Right kidney (tissue), 1 donor: ENCODE measurements around the gene FAM20C.

Experiments used
- DNase-seq: peaks from one replicate; pipeline ENCODE4 v3.0.0-alpha.2; 2016

FAM20C gene

DNA sequence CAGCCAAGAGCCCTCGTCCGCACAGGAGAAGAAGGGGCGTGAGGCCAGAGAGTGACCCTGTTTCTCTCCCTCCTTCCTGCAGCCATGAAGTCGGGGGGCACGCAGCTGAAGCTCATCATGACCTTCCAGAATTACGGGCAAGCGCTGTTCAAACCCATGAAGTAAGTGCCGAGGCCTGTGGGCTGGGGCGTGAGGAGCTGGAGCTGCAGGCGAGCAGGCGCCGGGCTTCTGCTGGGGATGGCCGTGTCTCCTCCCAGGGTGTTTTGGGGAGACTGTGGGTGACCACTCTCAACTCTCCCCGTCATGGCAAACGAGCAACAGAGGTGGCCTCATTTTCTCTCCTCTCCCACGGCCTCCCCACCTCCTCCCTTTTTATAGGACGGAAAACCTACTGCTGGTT lies 16.4 kb downstream of the FAM20C start:
- DNase-seq, result no peak

DNA sequence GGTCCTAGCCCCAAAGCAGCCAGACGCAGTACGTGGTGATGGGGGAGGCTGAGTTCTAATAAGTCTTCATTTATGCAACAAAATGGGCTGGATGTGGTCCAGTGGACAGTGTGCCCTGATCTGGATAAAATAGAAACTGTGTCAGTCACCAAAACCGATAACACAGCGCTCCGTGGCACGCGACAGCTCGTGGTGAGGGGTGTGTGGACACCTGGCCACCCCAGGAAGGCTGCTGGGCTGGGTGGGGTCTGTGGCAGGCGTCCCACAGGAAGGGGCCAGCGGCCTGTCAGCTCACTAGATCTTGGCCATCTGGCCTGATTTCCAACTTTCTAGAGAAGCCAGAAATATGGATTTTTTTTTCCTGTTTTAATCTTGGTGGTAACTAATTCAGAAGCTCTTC lies 17.0 kb downstream of the FAM20C start:
- no peak for DNase-seq

DNA sequence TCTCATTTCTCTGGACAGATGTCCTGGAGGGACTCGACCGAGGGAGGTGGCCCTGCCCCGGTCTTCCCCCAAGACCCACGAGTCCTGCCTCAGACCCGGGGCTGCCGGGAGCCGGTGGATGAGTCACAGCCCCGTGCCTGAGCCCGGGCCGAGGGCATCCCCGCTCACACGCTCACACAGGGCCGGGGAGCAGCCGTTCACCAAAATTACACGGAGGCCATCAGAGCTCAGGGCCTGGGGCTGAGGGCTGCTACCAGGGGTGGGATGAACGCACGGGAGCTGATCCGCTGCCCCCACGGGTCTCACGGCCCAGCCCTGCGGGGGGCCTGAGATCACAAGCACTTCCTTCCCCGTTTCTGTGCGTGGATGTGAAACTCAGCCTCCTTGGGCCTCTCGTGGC lies 17.5 kb downstream of the FAM20C start:
- no peak for DNase-seq

DNA sequence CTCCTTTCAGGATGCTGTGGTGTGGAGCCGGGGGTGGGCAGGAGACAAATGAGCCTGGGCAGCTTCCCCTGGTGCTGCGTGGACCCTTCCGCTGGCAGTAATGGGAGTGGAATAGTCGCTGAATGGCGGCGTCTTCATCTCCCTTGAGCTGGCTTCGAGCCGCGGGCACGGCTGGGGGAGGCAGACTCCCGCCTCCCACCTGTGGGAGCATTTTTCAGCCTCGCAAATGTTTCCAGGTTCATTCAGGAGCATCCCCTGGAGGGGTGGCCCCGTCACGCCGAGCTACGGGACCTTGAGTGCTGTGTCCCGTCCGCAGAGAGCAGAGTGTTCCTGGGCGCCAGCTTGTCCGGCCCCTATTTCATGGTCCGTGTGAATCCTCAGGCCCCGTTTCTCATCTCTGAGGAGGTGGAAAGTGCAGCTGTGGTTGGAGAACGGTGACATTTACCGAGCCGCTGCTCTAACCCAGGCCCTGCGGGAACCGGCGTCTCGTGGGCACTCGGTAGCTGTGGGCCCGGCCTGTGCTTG lies 18.1 kb downstream of the FAM20C start:
- DNase-seq, result no peak

DNA sequence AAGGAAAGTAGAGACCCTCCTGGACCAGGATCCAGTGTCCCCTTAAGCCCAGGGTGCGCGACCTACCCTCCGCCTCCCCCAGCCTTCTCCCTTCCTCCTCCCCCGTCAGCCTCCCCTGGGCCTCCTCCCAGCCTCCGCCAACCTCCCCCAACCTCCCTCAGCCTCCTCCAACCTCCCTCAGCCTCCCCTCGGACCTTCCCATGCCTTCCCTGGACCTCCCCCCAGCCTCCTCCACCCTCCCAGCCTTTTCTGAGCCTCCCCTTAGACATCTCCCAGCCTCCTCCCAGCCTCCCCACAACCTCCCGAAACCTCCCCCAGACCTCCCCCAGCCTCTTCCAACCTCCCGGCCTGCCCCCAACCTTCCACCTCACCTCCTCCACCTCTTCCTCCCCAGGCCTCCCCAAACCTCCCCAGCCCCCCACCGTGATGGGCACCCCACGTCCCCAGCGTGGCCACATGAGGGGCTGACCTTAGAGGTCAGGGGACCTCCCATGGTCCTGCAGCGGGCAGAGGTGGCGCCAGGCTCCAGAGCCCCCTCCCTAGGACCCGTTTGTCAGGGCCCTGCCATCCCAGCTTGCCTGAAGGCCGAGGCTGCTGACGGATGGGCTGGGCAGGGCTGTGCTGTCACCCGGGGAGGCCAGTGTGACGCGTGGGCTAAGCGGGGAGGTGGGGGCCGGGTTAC lies 18.8 kb downstream of the FAM20C start:
- DNase-seq, result no peak

DNA sequence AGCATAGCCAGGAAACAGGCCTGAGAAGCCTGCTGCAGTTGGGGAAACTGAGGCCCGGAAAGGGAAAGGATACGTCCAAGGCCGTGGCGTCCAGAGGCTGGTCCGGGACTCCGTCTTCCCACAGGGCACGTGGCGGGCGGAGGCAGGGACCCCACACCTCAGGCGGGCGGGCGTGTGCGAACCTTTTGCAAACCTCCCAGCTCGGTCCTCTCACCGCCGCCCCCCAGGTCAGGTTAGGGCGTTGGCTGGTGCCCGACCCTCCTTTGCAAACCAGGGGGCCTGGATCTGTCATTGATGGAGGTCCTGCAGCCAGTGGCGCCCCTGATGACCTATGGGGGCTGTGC lies 19.3 kb downstream of the FAM20C start:
- no peak for DNase-seq

DNA sequence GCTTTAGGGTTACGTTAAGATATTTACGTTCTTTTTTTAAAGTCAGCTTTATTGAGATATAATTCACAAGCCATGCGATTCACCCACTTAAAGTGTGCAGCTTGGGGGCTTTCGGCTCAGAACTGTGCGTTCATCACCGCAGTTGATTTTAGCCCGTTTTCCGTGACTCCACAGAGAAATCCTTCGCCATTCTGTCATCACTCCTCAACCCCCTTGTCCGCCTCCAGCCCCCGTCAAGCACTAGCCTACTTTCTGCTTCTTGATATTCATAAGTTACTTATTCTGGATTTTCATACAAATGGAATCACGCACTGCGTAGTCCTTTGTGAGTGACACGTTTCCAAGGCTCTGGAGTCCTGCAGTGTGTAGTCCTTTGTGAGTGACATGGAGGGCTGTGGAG lies 20.4 kb downstream of the FAM20C start:
- DNase-seq, result no peak

DNA sequence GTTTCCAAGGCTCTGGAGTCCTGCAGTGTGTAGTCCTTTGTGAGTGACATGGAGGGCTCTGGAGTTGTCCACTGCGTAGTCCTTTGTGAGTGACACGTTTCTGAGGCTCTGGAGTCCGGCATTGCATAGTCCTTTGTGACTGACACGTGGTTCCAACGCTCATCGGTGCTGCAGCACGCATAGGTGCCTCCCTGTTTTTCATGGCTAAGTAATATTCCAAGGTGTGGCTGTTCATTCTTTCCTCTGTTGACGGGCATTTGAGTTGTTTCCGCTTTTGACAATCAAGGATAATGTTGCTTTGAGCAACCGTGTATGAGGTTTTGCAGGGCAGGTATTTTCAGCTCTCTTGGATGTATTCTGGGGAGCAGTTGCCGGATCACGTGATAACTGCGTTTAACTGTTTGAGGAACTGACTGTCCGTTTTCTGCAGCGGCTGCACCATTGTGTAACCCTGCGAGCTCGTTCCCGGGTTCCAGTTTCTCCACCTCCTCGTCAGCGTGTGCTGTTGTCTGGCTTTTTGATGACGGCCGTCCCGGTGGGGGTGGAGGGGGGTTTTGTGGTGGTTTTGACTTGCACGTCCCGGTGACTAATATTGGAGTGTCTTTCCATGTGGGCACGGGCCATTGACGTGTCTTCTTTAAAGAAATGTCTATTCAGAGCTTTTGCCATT lies 21.1 kb downstream of the FAM20C start:
- no peak for DNase-seq

DNA sequence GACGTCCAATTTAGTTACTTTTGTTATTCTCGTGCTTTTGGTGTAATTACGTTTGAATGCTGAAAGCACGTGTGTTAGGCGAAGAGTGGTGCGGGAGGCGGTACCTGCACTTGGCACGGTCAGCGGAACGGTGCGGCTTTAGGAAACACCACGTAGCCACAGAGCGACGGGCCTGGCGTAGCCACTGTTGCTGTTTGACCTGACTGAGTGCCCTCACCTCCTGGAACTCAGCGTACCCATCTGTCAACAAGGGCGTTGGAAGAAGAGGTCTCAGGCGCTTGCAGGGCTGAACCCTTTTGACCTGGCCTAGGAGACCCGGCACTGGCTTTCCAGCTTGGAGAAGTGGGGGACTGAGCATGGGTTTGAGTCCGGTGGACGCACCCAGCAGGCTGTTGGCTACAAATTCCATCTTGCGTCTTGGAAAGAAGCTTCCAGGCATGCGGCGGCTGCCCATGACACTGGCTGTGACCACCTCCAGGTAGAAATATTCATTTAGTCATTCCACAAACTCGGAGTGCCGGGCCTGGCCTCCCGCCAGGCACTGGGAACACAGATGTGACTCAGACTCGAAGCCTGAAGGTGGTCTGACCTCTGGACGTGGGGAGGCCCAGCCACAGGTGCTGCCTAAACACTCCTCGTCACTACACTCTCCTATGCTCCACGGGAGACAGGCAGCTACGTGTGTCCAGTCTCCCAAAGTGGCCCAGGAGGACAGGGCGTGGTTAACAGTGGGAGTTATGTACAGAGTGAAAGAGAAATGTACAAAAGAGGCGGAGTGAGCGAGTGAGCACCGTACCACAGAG lies 22.2 kb downstream of the FAM20C start:
- no peak for DNase-seq

DNA sequence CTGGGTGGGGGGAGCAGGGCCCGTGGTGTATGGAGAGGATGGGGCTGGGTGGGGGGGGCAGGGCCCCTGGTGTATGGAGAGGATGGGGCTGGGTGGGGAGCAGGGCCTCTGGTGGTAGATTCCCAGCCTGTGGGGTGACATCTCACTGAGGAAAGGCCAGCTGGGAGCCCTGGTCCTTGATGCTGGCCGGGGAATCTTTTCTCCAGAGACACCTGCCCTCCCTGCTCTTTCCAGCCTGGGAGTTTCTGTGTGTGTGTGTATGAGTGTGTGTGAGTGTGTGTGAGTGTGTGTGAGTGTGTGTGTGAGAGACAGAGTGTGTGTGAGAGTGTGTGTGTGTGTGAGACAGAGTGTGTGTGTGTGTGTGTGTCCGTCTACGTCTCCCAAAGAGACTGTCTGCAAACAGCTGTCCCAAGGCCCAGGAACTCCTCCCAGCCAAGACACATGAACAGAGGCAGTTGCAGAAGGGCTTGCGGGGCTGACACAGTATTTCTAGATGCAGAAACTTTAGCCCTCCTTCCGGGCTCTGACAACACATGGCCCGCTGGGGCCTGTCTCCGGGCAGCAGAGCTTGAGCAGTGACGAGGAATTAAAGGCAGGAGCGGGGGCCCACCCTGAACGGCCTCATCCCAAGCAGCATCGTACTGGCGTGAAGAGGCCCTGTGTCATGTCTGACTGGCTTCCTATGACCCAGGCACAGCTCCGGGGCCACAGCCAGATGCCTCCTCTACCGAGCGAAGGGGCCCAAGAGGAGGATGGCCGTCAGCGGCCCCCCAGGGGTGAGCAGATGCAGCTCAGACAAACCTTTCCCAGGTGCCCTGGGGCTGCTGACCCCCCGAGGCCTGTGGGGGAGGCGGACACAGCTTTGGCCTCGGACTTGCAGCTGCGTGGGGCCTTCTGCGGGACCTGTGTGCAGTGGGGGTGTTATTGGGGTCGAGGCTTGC lies 24.3 kb downstream of the FAM20C start:
- no peak for DNase-seq

DNA sequence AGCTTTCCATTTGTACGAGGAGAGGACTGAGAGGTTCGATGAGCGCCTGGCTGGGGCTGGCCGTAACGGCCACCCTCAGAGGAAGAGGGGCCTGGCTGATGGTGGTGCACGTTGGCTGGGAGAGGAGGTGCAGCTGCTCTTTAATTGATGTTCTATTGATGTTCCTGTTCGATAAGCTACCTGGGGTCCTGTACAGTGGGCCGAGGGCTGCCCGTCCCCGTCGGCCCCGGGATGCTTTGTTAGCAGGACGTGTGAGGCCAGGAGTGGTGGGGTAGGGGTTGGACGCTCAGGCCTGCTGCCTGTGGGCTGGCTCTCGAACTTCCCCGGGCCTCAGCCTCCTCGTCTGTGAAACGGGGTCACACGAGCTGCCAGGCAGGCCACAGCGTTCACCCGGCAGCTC lies 25.4 kb downstream of the FAM20C start:
- no peak for DNase-seq

DNA sequence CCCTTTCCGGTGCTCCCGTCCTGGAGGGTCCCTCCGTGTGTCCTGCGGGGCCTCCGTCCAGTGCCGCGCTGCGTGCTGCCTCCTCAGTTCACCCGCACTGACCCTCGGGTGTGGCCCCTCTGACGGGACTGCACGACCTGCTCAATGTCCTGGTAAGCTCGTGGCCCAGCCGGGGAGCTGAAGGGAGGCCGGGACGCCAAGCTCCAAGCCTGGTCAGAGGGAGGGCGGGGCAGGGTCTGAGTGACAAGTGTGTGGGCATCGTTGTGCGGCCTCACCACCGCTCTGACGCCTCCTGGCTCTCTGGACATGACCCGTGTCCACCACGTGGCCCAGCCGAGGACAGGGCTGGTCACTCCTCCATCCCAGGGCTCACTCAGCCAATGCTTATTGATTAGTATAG lies 25.9 kb downstream of the FAM20C start:
- no peak for DNase-seq

DNA sequence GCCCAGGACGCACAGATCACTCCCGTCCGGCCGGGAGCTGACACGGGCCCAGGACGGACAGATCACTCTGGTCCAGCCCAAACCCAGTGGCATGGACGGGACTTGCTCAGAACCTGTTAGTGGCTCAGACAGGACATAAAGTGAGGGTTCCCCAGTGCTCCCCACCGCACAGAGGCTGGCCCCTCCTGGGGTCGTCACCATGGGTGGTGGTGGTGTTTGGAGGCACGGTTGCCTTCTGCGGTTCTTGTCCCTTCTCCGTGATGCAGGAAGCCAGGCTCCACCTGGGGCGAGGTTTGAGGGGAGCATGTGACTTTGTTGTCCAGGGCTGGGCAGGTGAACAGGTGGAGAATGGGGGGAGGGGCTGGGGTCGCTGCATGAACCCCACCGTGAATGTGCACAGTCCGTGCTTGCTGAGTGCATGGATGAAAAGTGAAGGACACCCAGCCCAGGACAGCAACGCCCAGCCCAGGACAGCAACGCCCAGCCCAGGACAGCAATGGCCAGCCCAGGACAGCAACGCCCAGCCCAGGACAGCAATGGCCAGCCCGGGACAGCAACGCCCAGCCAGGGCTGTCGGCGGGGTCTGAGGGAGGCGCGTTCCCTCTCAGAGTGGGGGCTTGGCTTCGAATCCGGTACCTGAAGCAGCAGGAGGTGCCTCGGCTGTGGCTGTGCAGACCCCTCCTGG lies 26.7 kb downstream of the FAM20C start:
- DNase-seq, result no peak

DNA sequence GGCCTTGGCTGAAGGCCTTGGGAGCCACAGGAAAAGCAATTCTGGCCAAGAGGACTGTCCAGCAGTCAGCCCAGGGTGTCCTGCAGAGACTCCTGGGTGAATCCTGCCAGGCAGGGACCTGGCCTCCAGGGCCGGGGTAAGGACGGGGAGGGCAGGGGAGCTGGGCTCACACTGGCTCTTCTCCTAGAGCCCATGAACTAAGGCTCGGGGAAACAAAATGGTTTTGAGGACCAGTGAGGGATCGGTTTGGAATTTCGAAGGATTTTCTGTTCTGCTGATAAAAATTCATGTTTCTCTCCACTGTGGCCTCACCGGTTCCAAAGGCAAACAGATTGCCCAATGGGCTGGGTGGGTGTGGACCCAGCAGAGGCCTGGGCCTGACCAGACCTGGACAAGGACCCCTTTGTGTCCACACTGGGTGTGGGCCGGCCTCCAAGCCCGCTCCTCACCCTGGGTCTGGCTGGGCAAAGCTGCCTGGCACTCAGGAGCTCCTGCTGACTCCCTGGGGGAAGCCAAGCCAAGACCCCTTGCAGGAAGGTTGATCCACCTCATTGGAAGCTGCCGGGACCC lies 27.3 kb downstream of the FAM20C start:
- no peak for DNase-seq

DNA sequence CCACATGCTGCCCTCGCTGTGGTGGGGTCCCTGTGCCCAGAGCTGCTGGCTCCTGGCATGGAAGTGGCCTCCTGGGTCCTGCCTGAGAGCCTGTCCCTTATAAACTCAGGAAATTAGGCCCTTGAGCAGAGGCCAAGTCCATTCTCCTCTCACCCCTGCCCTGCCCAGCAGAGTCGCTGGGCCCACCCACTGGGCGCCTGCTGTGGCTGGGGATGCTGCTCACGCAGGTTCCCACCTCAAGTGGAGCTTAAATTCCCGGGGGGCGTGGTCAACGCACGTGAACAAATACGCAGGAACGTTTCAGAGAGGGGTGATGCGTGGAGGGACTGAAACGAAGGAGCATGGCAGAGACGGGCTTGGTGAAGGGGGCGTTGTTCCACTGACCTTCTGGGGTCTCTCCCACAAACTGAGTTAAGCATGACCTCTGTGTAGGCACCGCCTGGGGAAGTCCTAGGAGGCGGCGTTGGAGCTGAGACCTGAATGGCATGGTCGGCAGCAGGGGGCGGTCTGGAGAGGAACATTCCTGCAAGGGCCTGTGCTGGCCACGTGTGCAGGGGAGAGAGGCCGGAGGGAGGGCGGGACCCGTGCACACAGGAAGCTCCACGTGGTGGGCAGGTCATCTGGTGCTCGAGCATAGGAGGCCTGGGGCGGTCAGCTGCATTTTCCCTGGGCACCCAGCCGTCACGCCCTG lies 27.9 kb downstream of the FAM20C start:
- DNase-seq, result no peak

DNA sequence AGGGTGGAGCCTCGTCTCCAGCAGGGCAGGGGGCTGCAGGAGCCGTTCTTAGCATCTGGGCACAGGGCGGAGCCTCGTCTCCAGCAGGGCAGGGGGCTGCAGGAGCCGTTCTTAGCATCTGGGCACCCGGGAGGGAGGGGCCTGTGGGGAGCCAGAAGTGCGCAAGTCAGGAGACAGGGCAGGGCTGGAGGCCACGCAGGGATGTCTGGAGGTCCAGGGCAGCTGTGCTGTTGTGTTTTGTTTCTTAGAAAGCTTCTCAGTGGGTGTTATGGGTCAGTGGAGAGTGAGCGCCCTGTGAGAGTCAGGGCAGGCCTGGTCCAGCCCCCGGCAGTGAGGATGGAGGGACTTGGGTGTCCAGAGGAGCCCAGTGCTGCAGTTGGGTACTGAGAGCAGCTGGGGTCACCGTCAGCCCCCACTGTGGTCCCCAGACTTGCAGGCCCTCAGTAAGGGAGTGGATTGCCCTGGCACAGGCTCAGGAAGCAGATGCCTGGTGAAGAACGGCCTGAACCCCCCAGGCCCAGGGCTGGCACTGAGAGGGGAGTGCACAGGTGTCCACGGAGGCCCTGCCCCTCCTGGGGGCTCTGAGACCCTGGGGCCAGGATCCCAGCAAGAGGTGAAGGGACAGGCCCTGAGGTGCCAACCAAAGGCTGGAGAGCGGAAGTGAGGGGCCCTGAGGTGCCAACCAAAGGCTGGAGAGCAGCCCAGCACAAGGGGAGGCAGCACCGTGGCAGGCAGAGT lies 29.8 kb downstream of the FAM20C start:
- DNase-seq, result no peak

DNA sequence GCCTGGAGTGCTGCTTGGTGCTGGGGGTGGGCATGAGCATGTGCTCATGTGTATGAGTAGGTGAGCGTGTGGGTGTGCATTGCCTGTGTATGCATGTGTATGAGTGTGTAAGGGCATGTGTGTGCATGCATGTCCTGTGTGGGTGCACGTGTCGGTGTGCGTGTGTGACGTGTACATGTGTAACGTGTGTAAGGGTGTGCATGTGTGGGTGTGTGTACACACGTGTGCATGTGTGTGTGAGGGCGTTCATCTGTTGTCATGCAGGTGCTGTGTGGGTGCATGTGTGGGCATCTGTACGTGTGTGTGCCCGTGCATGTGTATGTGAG lies 30.3 kb downstream of the FAM20C start:
- no peak for DNase-seq

DNA sequence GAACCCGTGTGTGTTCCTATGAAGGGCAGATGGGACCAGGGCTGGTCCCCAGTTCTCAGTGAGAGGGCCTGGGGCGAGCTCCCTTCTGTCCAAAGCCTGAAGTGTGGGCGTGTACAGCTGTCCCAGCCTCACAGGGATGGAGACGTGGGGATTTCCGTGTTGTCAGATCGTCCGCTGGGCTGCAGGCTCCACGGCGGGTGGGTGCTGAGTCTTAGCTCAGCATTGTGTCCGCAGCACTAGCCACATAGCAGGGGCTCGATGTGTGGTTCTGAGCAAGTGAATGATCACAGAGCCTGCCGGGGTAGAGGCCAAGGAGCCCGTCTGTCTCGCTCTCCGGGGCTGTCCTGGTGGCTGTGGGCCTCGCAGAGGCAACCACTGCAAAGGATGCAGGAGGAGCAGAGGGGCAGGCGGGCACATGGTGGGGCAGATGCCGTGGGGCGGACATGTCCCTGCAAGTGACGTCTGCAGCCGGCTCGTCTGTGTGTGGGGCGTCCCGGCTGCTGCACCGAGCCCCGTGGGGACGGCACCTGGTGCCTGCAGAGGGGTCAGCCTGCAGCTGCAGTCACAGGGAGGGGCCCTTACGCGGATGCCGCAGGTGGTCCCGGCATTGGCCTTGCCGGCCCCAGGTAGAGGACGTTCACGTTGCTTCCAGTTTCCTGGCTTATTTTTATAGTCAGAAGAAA lies 30.9 kb downstream of the FAM20C start:
- DNase-seq, result no peak

DNA sequence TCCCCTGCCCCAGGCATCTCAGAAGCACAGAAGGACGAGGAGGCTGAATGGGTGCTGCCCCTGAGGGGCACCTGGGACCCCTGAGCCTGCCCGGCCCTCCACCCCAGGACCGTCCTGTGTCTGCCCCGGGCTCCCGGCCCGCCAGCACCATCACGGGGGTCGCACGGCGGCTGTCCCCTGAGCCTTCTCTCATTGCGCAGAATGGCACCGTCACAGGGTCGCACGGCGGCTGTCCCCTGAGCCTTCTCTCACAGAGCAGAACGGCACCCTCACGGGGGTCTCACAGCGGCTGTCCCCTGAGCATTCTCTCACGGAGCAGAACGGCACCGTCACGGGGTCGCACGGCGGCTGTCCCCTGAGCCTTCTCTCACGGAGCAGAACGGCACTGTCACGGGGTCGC lies 31.5 kb downstream of the FAM20C start:
- no peak for DNase-seq
